Mesendoderm (in vitro differentiated cells): Measurements from ENCODE around the gene MND1.

ENCODE experiments used
- DNase-seq: peaks from one replicate; pipeline ENCODE4 v3.0.0; 2013
- H2AK5ac ChIP-seq: 2 replicates; pipeline ENCODE4 v1.6.1; 2013; ENCODE audit warnings: low read length, inconsistent platforms
- H2BK120ac ChIP-seq: 2 replicates; pipeline ENCODE4 v1.6.1; 2013; ENCODE audit warnings: low read depth, mild to moderate bottlenecking, low read length, moderate library complexity, mixed read lengths
- H2BK15ac ChIP-seq: replicated peaks from 2 replicates; pipeline ENCODE4 v1.6.1; 2013; ENCODE audit warnings: low read depth, mild to moderate bottlenecking, moderate library complexity
- H2BK5ac ChIP-seq: 2 replicates; pipeline ENCODE4 v1.6.1; 2013; ENCODE audit warnings: low read length, inconsistent platforms
- H3K18ac ChIP-seq: 2 replicates; pipeline ENCODE4 v1.6.1; 2013; ENCODE audit warnings: mild to moderate bottlenecking, low read length, mixed read lengths
- H3K23ac ChIP-seq: one replicate; pipeline ENCODE4 v1.6.1; 2013; ENCODE audit warnings: low read length
- H3K27ac ChIP-seq: 2 replicates; pipeline ENCODE4 v1.5.1; 2013; ENCODE audit warnings: low read depth, mild to moderate bottlenecking, inconsistent platforms, low read length, moderate library complexity
- H3K27me3 ChIP-seq: 2 replicates; pipeline ENCODE4 v1.6.1; 2013; ENCODE audit warnings: low read length, control low read depth, mild to moderate bottlenecking, inconsistent platforms; ENCODE audit not compliant: insufficient read depth, poor library complexity
- H3K36me3 ChIP-seq: 2 replicates; pipeline ENCODE4 v1.6.1; 2013; ENCODE audit warnings: low read length, inconsistent platforms; ENCODE audit not compliant: control insufficient read depth, insufficient read depth
- H3K4ac ChIP-seq: one replicate; pipeline ENCODE4 v1.6.1; 2013; ENCODE audit warnings: low read depth, mild to moderate bottlenecking, low read length, moderate library complexity
- H3K4me1 ChIP-seq: 2 replicates; pipeline ENCODE4 v1.6.1; 2013; ENCODE audit warnings: low read depth, low read length, inconsistent platforms; ENCODE audit not compliant: control insufficient read depth
- H3K4me2 ChIP-seq: 2 replicates; pipeline ENCODE4 v1.6.1; 2013; ENCODE audit warnings: low read length
- H3K4me3 ChIP-seq: 2 replicates; pipeline ENCODE4 v1.5.1; 2013; ENCODE audit warnings: mild to moderate bottlenecking, low read length
- H3K56ac ChIP-seq: one replicate; pipeline ENCODE4 v1.6.1; 2013; ENCODE audit warnings: low read length
- H3K79me1 ChIP-seq: 2 replicates; pipeline ENCODE4 v1.6.1; 2013; ENCODE audit warnings: low read length, inconsistent platforms
- H3K79me2 ChIP-seq: 2 replicates; pipeline ENCODE4 v1.6.1; 2013; ENCODE audit warnings: mild to moderate bottlenecking, low read length; ENCODE audit not compliant: control insufficient read depth, insufficient read depth
- H3K9ac ChIP-seq: 2 replicates; pipeline ENCODE4 v1.6.1; 2013; ENCODE audit warnings: low read length, inconsistent platforms
- H4K5ac ChIP-seq: one replicate; pipeline ENCODE4 v1.6.1; 2013; ENCODE audit warnings: low read length
- H4K8ac ChIP-seq: one replicate; pipeline ENCODE4 v1.6.1; 2013; ENCODE audit warnings: low read depth, mild to moderate bottlenecking, control low read depth, low read length, moderate library complexity
- WGBS: extraction: QIAGEN DNeasy Blood & Tissue Kit; methylation state at CpG from one replicate; pipeline ENCODE4 v1.1.7; 2013; ENCODE audit warnings: low lambda C conversion rate, missing lambda C conversion rate; ENCODE audit not compliant: insufficient coverage; ENCODE audit errors: extremely low coverage; 5-methylcytosine and 5-hydroxymethylcytosine counted together

Gene MND1

DNA sequence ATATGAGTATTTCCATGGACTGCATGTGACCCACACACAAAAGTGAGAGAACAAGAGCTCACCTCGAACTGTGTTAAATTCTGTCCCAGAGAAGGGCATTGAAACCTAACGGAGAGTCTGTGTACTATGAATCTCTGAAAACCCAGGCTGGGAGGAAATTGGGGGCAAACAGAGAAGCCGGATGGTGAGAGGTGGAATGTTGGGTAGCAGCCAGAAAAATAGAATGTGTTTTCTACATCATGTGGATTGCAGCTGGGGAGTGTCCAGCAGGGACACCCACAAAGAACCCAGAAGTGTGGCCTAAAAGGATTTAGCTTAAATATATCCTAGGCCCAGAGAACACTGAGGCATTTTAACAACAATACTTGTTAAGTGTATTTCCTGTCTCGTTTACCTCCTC lies 38.6 kb downstream of the MND1 start:
- no peak for DNase-seq
- Histone ChIP-seq H3K36me3 (no peaks in the 10 kb centered on the region), H2BK15ac (no peak overlapping the region), H3K23ac (no peak overlapping the region), H3K27ac (no peak overlapping the region), H2AK5ac (no peak overlapping the region), H3K18ac (no peak overlapping the region), H3K4me1 (no peaks in the 10 kb centered on the region), H3K27me3 (no peaks in the 10 kb centered on the region), H3K4ac (no peak overlapping the region), H3K4me3 (no peak overlapping the region), H3K79me1 (peaks cover 2% of the 10 kb centered on the region), H3K56ac (no peak overlapping the region), H4K8ac (no peak overlapping the region), H3K79me2 (no peaks in the 10 kb centered on the region), H2BK120ac (no peak overlapping the region), H2BK5ac (no peak overlapping the region), H3K4me2 (no peak overlapping the region), H4K5ac (no peak overlapping the region), H3K9ac (no peak overlapping the region)
- WGBS, result no CpG with 5 or more reads among the region's 4 CpGs

DNA sequence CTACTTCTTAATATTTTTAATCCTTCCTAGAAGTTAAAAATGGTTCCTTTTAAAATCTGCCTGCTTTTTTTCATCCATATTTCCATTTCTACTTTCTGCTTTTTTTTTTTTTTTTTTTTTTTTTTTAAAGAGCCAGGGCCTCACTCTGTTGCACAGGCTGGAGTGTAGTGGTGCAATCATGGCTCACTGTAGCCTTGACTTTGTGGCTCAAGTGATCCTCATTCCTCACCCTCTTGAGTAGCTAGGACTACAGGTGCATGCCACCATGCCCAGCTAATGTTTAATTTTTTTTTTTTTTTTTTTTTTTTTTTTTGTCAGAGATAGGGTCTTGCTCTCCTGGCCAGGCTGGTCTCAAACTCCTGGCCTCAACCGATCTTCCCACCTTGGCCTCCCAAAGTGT lies 39.7 kb downstream of the MND1 start:
- no peak overlapping the region for H2BK120ac ChIP-seq
- H3K4ac ChIP-seq, result no peak overlapping the region
- H3K56ac ChIP-seq, result no peak overlapping the region
- no peak overlapping the region for H2AK5ac ChIP-seq
- H3K4me1 ChIP-seq, result no peaks in the 10 kb centered on the region
- WGBS, result no CpG with 5 or more reads among the region's 1 CpG
- H3K23ac ChIP-seq, result no peak overlapping the region
- H3K4me3 ChIP-seq, result no peak overlapping the region
- H4K8ac ChIP-seq, result no peak overlapping the region
- H3K18ac ChIP-seq, result no peak overlapping the region
- H3K9ac ChIP-seq, result no peak overlapping the region
- H3K27me3 ChIP-seq, result no peaks in the 10 kb centered on the region
- H3K79me2 ChIP-seq, result no peaks in the 10 kb centered on the region
- H3K79me1 ChIP-seq, result peaks cover 2% of the 10 kb centered on the region
- no peak for DNase-seq
- no peak overlapping the region for H3K4me2 ChIP-seq
- no peak overlapping the region for H4K5ac ChIP-seq
- H3K27ac ChIP-seq, result no peak overlapping the region
- no peak overlapping the region for H2BK5ac ChIP-seq
- no peaks in the 10 kb centered on the region for H3K36me3 ChIP-seq
- no peak overlapping the region for H2BK15ac ChIP-seq

GRCh38 chr4:153385784-153386183 lies 41.3 kb downstream of the MND1 start:
- no peak overlapping the region for H2BK5ac ChIP-seq
- no peaks in the 10 kb centered on the region for H3K4me1 ChIP-seq
- H3K4me3 ChIP-seq, result no peak overlapping the region
- H3K4me2 ChIP-seq, result no peak overlapping the region
- H3K18ac ChIP-seq, result no peak overlapping the region
- H3K23ac ChIP-seq, result no peak overlapping the region
- no peak overlapping the region for H2BK15ac ChIP-seq
- H3K27ac ChIP-seq, result no peak overlapping the region
- H3K79me1 ChIP-seq, result peaks cover 2% of the 10 kb centered on the region
- WGBS, result no CpG with 5 or more reads among the region's 2 CpGs
- H3K36me3 ChIP-seq, result no peaks in the 10 kb centered on the region
- H3K79me2 ChIP-seq, result no peaks in the 10 kb centered on the region
- DNase-seq, result no peak
- no peak overlapping the region for H3K4ac ChIP-seq
- no peak overlapping the region for H2BK120ac ChIP-seq
- no peak overlapping the region for H3K9ac ChIP-seq
- no peak overlapping the region for H4K8ac ChIP-seq
- H4K5ac ChIP-seq, result no peak overlapping the region
- H3K56ac ChIP-seq, result no peak overlapping the region
- no peak overlapping the region for H2AK5ac ChIP-seq
- H3K27me3 ChIP-seq, result no peaks in the 10 kb centered on the region

DNA sequence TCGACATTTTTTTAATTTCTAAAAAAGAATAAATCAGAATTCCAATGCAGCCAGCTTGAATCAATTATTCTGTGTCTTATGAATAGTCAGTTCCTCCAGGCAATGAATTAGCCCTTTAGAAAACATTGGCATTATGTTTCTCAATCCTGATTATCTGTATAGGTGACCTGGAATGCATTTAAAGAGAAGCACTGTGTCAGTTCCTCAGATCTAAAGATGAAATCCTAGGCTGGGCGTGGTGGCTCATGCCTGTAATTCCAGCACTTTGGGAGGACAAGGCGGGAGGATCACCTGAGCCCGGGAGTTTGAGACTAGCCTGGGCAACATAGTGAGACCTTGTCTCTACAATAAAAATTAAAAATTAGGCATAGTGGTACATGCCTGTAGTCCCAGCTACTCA lies 43.5 kb downstream of the MND1 start:
- H3K27me3 ChIP-seq, result no peaks in the 10 kb centered on the region
- H3K18ac ChIP-seq, result no peak overlapping the region

DNA sequence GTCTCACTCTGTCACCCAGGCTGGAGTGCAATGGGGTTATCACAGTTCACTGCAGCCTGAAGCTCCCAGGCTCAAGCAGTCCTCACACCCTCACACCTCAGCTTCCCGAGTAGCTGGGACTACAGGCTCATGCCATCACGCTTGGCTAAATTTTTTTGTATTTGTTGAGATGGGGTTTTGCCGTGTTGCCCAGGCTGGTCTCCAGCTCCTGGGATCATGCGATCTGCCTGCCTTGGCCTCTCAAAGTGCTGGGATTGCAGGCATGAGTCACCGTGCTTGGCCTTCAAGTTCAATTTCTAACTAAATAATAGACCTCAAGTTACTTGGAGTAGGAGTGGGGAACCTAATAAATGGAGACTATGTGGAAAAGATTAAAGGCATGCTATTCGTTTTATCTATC lies 48.9 kb downstream of the MND1 start:
- Histone ChIP-seq H4K8ac (no peak overlapping the region), H3K4me2 (no peak overlapping the region), H3K18ac (no peak overlapping the region), H3K79me2 (no peaks in the 10 kb centered on the region), H3K36me3 (no peaks in the 10 kb centered on the region), H3K56ac (no peak overlapping the region), H3K27ac (no peak overlapping the region), H2AK5ac (no peak overlapping the region), H3K4me3 (no peak overlapping the region), H3K27me3 (no peaks in the 10 kb centered on the region), H2BK15ac (no peak overlapping the region), H2BK5ac (no peak overlapping the region), H3K79me1 (no peaks in the 10 kb centered on the region), H3K4ac (no peak overlapping the region), H3K4me1 (no peaks in the 10 kb centered on the region), H3K9ac (no peak overlapping the region), H3K23ac (no peak overlapping the region), H2BK120ac (no peak overlapping the region), H4K5ac (no peak overlapping the region)
- WGBS, result no CpG with 5 or more reads among the region's 6 CpGs
- peak; percentile 59 for DNase-seq

More for the DNA sequence above, 43.5 kb downstream of the MND1 start:
- no peak overlapping the region for H3K56ac ChIP-seq
- H3K4me1 ChIP-seq, result no peaks in the 10 kb centered on the region
- H3K9ac ChIP-seq, result no peak overlapping the region
- no peak overlapping the region for H2BK5ac ChIP-seq
- H2BK120ac ChIP-seq, result no peak overlapping the region
- no peak overlapping the region for H3K23ac ChIP-seq
- H2BK15ac ChIP-seq, result no peak overlapping the region
- no CpG with 5 or more reads among the region's 4 CpGs for WGBS
- no peak overlapping the region for H2AK5ac ChIP-seq
- H3K36me3 ChIP-seq, result no peaks in the 10 kb centered on the region
- no peak overlapping the region for H4K5ac ChIP-seq
- H4K8ac ChIP-seq, result no peak overlapping the region
- no peaks in the 10 kb centered on the region for H3K79me2 ChIP-seq
- DNase-seq, result no peak
- H3K4ac ChIP-seq, result no peak overlapping the region
- no peak overlapping the region for H3K4me2 ChIP-seq
- H3K27ac ChIP-seq, result no peak overlapping the region
- H3K79me1 ChIP-seq, result no peaks in the 10 kb centered on the region
- H3K4me3 ChIP-seq, result no peak overlapping the region

GRCh38 chr4:153394945-153395344 lies 50.5 kb downstream of the MND1 start:
- Histone ChIP-seq H2AK5ac (no peak overlapping the region), H3K27me3 (no peaks in the 10 kb centered on the region), H2BK15ac (no peak overlapping the region), H2BK120ac (no peak overlapping the region), H2BK5ac (no peak overlapping the region), H3K9ac (no peak overlapping the region), H3K27ac (no peak overlapping the region), H3K4me1 (no peaks in the 10 kb centered on the region), H3K4ac (no peak overlapping the region), H3K79me2 (no peaks in the 10 kb centered on the region), H3K36me3 (no peaks in the 10 kb centered on the region), H3K4me2 (no peak overlapping the region), H3K4me3 (no peak overlapping the region), H3K79me1 (no peaks in the 10 kb centered on the region), H4K8ac (no peak overlapping the region), H3K18ac (no peak overlapping the region), H4K5ac (no peak overlapping the region), H3K23ac (no peak overlapping the region), H3K56ac (no peak overlapping the region)
- no peak for DNase-seq
- no CpG with 5 or more reads among the region's 1 CpG for WGBS
